ENCODE results near the gene RNF112.

The RNF112 gene

GRCh38 chr17:19390951-19391350 lies 20.1 kb upstream of the RNF112 start:
- no peak for DNase-seq

GRCh38 chr17:19391432-19391831 lies 19.6 kb upstream of the RNF112 start:
- no peak for DNase-seq

GRCh38 chr17:19392303-19392702 lies 18.7 kb upstream of the RNF112 start:
- no peak for DNase-seq

DNA sequence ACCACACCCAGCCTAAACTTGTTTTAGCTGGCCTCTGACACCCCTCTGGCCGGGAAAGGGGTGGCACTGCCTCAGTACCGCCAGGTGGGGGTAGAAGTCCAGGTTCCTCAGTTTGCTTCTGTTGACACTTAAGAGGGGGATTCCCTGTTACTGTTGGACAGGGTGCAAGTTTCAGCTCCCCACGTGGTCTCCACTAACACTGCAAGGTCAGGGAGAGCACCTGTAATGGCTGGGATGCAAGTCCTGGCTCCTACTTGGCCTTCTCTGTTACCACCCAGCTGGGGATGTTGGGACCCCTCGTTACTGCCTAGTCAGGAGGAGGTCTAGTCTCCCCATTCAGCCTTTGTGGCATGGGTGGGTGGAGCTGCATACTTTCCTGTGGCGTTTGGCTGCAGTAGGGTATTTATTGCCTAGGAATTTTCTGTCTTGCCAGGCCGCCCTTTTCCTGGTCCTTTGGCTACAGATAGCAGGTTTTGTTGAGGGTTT lies 13.4 kb upstream of the RNF112 start:
- DNase-seq = no peak

GRCh38 chr17:19398301-19399181 lies 12.5 kb upstream of the RNF112 start:
- peak; percentile 13 for DNase-seq

DNA sequence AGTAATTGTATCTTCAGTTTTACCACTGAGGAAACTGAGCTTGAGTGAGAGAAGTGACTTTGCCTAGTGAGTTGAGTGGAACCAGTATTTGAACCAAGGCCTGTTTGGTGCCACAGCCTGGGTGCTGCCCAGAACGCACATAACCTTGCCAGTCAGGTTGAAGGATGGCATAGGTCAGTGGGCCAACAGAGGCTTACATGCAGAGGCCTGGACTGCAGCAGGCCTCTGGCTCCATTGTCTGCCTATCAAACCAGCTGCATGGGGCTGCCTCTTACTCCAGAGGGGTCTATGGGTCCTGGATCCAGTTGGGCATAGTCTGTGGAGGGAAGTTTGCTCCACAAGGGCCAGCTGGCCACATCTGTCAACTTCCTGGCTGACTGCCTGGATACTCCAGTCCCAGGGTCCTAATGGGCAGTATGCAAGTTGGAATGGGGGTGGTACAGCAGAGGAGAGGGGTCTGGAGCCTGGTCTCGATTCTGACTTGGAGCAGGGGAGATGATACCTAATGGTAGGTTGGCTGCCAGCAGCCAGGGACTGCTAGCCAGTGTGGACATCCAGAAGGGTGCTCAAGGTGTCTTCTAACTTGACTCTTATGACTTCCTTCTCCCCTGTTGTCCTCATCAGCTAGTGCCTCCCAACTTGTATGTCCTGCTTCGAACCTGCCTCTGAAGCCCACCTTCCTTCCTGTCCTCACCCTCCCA lies 11.1 kb upstream of the RNF112 start:
- no peak for DNase-seq

GRCh38 chr17:19401321-19402010 lies 9.6 kb upstream of the RNF112 start:
- DNase-seq = no peak

DNA sequence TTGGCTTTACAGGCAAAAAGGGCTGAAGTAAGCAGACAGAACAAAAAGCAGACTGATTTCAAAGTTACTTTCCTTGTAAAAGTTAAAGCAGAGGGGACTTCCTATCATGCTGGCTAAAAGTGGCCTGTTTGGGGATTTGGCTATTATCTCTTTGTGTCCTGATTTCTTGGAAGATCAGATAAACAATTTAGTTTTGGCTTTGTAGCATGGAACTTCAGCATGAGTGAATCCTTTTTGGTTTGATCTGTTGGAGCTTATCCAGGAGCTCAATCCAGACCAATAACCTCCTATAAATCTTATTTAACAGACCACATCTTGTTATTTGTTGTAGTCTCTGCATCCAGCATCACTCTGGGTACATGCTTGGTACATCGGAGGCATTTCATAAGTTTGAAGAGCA lies 8.9 kb upstream of the RNF112 start:
- DNase-seq = no peak

GRCh38 chr17:19403021-19403420 lies 8.0 kb upstream of the RNF112 start:
- DNase-seq = no peak

DNA sequence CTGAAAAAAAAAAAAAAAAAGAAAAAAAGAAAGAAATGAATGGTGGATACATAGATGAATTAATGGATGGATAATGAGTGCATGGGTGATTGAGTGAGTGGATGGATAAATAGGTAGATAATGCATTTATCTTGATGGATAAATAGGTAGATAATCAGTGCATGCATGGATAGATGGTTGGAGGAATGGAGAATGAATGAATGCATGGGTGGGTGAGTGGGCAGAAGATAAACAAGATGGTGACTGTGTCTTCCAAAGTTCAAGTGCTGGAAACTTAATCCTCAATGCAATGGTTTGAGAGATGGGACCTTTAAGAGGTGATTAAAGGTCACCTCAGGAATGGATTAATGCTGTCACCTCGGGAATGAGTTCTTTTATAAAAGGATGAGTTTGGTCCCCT lies 6.8 kb upstream of the RNF112 start:
- DNase-seq = no peak

DNA sequence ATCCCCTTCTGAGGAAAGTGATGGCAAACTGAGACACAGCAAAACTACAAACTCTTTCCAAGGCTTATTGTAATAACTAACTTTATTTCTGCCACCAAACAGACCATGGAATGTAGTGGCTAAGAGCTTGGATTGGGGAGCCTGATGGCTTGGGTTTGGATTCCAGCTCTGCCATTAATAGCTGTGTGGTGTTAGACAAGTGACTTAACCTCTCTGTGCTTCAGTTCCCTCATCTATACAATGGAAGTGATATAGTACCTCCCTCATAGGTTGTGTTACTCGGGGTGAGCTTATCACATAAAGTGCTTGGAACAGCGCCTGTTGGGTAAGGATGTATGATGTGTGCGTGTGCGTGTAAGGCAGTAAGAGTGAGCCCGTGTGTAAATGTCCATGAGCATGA lies 5.9 kb upstream of the RNF112 start:
- DNase-seq = no peak

GRCh38 chr17:19407601-19408345 lies 3.3 kb upstream of the RNF112 start:
- DNase-seq = no peak

- no peak for DNase-seq
Measured at GRCh38 chr17:19408346-19408710, 2.7 kb upstream of the RNF112 start.

- no peak for DNase-seq
Measured at GRCh38 chr17:19409066-19409465, 2.0 kb upstream of the RNF112 start.

DNA sequence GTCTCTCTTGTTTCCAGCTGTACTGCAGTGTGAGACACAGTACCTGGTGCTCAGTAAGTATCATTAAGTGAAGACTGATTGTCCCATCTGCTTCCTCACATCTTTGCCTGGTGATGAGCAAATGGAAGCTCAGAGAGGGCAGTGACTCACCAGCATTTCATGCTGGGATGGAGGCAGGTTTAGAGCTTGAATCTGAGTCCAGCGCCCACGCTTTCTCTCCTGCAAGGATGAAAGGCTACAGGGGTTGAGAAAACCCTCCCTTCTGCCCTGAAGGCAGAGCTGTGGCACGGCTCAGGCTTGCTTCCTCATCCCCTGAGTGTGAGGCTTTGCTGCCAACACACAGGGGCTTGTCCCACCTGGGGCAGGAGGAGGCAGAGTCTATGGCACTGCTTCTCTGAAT lies 1.5 kb upstream of the RNF112 start:
- no peak for DNase-seq

DNA sequence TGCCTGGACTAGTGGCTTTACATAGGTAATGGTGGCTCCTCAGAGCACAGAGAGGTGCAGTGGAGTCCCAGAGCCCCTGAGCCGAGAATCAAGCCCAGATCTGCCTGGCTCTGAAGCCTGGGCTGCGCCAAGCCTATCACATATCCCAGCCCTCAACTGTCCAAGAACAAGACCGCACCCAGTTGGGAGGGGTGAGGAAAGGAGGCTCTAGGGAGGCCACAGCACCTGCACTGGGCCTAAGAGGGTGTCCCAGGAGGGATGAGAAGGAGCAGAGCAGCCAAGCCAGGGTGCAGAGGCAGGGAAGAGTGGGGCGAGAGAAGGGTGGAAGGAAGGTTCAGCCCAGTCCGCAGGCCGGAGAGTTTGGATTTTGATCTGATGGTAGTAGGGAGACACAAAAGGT lies 941 bp upstream of the RNF112 start:
- no peak for DNase-seq

- no peak for DNase-seq
Measured at GRCh38 chr17:19411631-19412030, 599 bp downstream of the RNF112 start.

DNA sequence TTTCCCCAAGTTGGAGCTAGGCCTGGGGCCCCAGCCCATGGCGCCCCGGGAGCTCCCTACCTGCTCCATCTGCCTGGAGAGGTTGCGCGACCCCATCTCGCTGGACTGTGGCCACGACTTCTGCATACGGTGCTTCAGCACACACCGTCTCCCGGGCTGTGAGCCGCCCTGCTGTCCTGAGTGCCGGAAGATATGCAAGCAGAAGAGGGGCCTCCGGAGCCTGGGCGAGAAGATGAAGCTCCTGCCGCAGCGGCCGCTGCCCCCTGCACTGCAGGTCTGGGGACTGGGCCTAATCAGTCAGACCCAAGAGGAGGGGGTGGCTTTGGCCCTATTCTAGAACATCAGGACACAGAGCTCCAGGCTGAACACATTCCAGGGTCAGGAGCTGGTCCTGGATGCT lies 1.5 kb downstream of the RNF112 start:
- no peak for DNase-seq

- no peak for DNase-seq
Measured at GRCh38 chr17:19412984-19413383, 2.0 kb downstream of the RNF112 start.

GRCh38 chr17:19413761-19414160 lies 2.7 kb downstream of the RNF112 start:
- DNase-seq = no peak

GRCh38 chr17:19414396-19415280 lies 3.6 kb downstream of the RNF112 start:
- no peak for DNase-seq

DNA sequence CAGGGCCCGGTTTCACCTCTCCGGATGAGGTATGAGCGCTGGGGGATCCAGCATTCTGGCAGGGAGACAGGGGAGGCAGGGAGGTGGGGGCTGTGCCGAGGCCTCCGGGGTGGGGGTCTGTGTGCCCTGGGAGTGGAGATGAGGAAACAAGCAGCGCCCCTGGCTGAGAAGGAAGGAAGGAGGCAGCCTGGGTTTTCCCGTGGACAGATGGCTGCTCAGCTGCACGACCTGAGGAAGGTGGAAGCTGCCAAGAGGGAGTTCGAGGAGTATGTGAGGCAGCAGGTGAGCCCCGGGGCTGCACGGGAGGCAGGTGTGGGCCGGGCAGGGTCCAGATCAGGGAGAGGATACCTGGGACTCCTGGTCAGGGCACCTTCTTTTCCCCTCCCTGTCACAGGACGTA lies 4.3 kb downstream of the RNF112 start:
- DNase-seq = no peak

All from NCI-H1105 treated with DMSO at 0.1 percent for 48 hours (cell line).